Mucosa of stomach (tissue), 1 donor: ENCODE results near the gene SUCO.
"Not testable (repeated sequence)": the region's sequence is repeated elsewhere in the genome, so short reads cannot be mapped to it uniquely, and the experiment has no call there.

Source experiments
- H3K27me3 ChIP-seq: one replicate; pipeline ENCODE4 v1.7.0; 2013; ENCODE audit warnings: mild to moderate bottlenecking, low read length; ENCODE audit not compliant: control insufficient read depth, insufficient read depth
- H3K36me3 ChIP-seq: one replicate; pipeline ENCODE4 v1.7.0; 2013; ENCODE audit warnings: low read length; ENCODE audit not compliant: control insufficient read depth, insufficient read depth
- H3K4me1 ChIP-seq: one replicate; pipeline ENCODE4 v1.7.0; 2013; ENCODE audit warnings: mild to moderate bottlenecking, low read length; ENCODE audit not compliant: control insufficient read depth, insufficient read depth
- H3K4me3 ChIP-seq: one replicate; pipeline ENCODE4 v1.7.0; 2013; ENCODE audit warnings: low read length
- H3K9ac ChIP-seq: one replicate; pipeline ENCODE4 v1.7.0; 2013; ENCODE audit warnings: mild to moderate bottlenecking, low read length, moderate library complexity
- H3K9me3 ChIP-seq: one replicate; pipeline ENCODE4 v1.7.0; 2013; ENCODE audit warnings: mild to moderate bottlenecking, low read length, moderate library complexity; ENCODE audit not compliant: control insufficient read depth
- donor health status: Pancreatic carcinoma.

SUCO gene

DNA sequence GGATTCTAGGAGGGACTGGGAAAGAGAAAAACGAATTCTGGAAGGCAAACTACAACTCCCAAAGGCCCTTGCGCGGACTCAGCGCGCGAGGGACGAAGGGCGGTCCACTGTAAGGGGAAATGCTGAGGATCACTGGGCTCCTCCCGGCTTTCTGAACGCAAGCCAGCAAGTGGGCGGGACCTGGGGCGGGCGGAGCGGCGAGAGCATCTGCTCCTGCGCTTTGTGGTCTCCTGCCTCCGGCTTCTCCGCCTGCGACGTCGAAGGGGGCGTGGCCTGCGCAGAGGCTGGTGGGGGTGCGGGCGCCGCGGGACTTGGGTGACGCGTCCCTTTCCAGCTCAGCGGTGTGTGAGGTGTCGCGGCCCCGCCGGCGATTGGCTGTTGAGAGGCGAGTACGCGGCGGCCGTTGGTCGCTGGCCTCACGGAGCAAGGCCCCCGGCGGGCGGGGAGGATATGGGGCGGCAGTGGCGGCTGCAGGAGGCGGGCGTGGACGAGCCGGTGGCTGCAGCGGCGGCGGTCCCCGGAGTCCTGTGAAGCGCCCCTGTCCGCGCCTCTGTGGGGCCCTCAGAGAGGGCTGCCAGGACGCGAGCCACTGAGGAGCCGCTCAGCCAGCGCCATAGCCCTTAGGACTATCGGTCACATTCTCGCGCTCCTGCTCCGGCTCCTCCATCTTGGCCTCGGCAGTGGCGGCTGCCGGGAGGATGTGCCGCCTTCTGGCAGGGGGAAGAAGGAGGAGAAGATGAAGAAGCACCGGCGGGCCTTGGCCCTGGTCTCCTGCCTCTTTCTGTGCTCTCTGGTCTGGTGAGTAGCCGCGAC lies at the start of gene SUCO:
TSS of gene SUCO (plus strand) at position 451 of the 813 bp plus-strand sequence. CDS start at position 737, 286 bp downstream.
- H3K4me3 ChIP-seq = peak within 1 kb of the TSS; percentile 95
- H3K9me3 ChIP-seq = no peaks in the 10 kb centered on the region
- peaks cover 20% of the 10 kb centered on the region for H3K4me1 ChIP-seq
- no peaks in the 10 kb centered on the region for H3K36me3 ChIP-seq
- peak within 1 kb of the TSS; percentile 89 for H3K9ac ChIP-seq
- no peaks in the 10 kb centered on the region for H3K27me3 ChIP-seq

DNA sequence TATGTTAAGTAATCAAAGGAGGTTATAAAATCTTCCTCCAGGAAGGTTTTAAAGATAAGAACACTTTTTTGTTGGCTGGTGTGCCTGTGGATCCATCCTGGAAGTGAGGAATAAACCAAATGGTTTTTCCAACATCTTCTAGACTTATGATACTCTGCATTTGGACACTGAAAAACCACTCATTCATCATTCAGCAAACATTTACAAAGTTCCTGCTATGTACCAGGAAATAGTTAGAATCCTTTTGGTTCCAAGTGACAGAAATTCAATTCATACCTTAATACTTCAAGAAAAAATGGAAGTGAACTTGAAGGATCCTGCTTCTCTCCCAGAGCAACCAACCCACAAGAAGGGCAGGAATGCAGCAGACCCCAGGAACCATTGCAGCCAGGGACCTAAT lies 49.5 kb upstream of the SUCO start:
- Histone ChIP-seq H3K9me3 (no peaks in the 10 kb centered on the region), H3K27me3 (no peaks in the 10 kb centered on the region), H3K4me1 (no peaks in the 10 kb centered on the region), H3K36me3 (no peaks in the 10 kb centered on the region), H3K4me3 (no peak overlapping the region), H3K9ac (no peak overlapping the region)

- Histone ChIP-seq H3K36me3 (no peaks in the 10 kb centered on the region), H3K4me3 (no peak overlapping the region), H3K9ac (no peak overlapping the region), H3K9me3 (no peaks in the 10 kb centered on the region), H3K4me1 (no peaks in the 10 kb centered on the region), H3K27me3 (no peaks in the 10 kb centered on the region)
These were observed 48.7 kb upstream of the SUCO start for GRCh38 chr1:172484252-172484651.

DNA sequence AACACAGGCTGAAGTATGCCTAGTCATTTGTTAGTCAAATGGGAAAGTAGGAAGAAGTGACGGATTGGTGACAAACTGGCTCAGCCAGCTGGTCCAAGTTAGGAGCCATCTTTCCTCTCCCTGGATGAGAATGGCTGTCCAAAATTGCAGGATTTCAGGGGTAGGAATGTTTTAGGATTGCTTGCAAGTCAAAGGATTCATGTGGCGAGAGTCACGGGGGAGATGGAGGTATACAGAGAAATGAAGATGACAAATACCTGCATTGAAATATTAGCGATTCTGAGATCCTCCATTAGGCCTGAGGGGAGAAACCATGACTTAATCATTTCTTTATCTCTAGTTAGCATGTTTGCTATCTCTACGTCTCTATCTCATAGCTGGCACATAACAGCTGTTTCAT lies 47.3 kb upstream of the SUCO start:
- Histone ChIP-seq H3K27me3 (no peaks in the 10 kb centered on the region), H3K4me1 (no peaks in the 10 kb centered on the region), H3K4me3 (no peak overlapping the region), H3K9me3 (no peaks in the 10 kb centered on the region), H3K36me3 (no peaks in the 10 kb centered on the region), H3K9ac (no peak overlapping the region)

- Histone ChIP-seq H3K4me1 (no peaks in the 10 kb centered on the region), H3K9me3 (no peaks in the 10 kb centered on the region), H3K27me3 (no peaks in the 10 kb centered on the region), H3K36me3 (no peaks in the 10 kb centered on the region), H3K9ac (no peak overlapping the region), H3K4me3 (no peak overlapping the region)
These were observed 46.0 kb upstream of the SUCO start for GRCh38 chr1:172486805-172487454.

DNA sequence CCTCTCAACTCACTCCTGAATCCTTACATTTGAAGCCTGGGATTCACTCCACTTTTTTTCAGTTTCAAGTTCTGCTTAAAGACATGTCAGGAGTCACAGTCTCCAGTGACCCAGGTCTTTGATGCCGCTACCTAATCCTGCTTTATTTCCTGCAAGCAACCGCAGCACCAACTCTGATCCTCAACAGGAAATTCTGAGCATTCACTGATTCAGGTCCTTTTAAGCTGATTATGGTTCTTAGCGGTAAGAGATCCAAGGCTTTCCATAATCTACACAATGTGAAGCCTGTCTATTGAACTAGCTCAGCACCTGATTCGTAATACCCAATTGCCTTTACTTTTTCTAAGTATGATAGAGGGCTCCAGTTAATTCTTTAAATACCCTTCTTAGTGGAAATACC lies 45.4 kb upstream of the SUCO start:
- no peaks in the 10 kb centered on the region for H3K27me3 ChIP-seq

DNA sequence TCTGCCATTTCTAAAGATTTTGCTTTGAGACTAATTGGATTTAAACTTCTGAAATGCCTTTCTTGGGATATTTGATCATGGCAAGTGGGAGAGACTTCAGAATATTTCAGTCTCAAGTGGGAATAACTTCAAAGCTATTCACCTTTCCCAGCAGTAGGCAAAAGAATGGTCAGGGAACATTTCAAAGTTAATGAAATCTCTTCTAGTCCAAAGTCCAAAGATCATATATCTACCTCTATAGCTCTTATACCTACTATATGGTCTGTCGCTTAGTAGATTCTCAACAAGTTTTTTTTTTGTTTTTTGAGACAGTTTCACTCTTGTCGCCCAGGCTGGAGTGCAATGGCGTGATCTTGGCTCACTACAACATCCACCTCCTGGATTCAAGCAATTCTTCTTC lies 44.6 kb upstream of the SUCO start:
- no peak overlapping the region for H3K9ac ChIP-seq
- no peaks in the 10 kb centered on the region for H3K9me3 ChIP-seq
- no peaks in the 10 kb centered on the region for H3K36me3 ChIP-seq
- H3K27me3 ChIP-seq = no peaks in the 10 kb centered on the region
- no peak overlapping the region for H3K4me3 ChIP-seq
- H3K4me1 ChIP-seq = no peaks in the 10 kb centered on the region

More for the DNA sequence above, 45.4 kb upstream of the SUCO start:
- H3K4me1 ChIP-seq = no peaks in the 10 kb centered on the region
- H3K36me3 ChIP-seq = no peaks in the 10 kb centered on the region
- H3K4me3 ChIP-seq = no peak overlapping the region
- no peaks in the 10 kb centered on the region for H3K9me3 ChIP-seq
- H3K9ac ChIP-seq = no peak overlapping the region

DNA sequence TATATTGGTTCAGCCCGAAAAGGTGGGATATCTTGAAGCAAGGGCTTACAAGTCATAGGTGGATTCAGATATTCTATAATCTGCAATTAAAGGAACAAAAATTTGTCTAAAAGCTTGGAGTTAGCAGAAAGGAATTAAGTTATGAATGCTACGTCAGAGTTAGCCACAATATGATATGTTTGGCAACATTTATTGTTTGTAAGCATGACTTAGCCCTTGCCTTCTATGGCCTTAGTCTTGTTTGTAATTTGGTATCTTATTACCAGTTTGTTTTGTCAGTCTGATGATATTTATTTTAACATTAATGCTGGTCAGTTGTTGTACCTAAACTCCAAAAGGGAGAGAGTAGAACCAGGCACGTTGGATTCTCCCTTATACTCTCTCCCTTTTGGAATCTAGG lies 43.1 kb upstream of the SUCO start:
- no peaks in the 10 kb centered on the region for H3K27me3 ChIP-seq
- no peak overlapping the region for H3K4me3 ChIP-seq
- no peaks in the 10 kb centered on the region for H3K36me3 ChIP-seq
- no peaks in the 10 kb centered on the region for H3K9me3 ChIP-seq
- no peak overlapping the region for H3K9ac ChIP-seq
- no peaks in the 10 kb centered on the region for H3K4me1 ChIP-seq

DNA sequence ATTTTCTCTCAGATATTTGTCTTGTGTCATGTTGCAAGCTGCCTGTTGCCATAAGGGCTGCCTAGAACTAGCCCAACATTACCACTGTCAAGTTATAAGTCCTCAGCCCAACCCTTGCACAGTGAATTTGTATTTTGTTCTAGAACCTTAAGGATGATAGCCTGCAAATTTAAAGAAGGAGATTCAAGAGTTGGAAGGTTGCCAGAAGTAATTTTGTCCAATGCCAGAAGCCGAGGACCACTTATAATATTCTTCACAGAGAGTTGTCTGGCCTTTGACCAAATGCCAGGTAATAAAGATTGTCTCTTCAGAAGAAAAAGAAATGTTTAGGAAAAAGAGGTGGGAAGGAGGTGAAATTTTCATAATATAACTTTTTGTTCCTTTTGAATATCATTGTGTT lies 40.5 kb upstream of the SUCO start:
- Histone ChIP-seq H3K36me3 (no peaks in the 10 kb centered on the region), H3K9ac (no peak overlapping the region), H3K9me3 (no peaks in the 10 kb centered on the region), H3K4me1 (peaks cover 6% of the 10 kb centered on the region), H3K27me3 (no peaks in the 10 kb centered on the region), H3K4me3 (no peak overlapping the region)

- Histone ChIP-seq H3K4me3 (no peak overlapping the region), H3K27me3 (no peaks in the 10 kb centered on the region), H3K4me1 (peaks cover 8% of the 10 kb centered on the region), H3K36me3 (no peaks in the 10 kb centered on the region), H3K9me3 (no peaks in the 10 kb centered on the region), H3K9ac (no peak overlapping the region)
These were observed 38.8 kb upstream of the SUCO start for GRCh38 chr1:172494166-172494565.

- H3K9ac ChIP-seq, H3K9me3 ChIP-seq, H3K36me3 ChIP-seq, H3K27me3 ChIP-seq, H3K4me3 ChIP-seq, H3K4me1 ChIP-seq: not testable (repeated sequence)
These were observed 36.8 kb upstream of the SUCO start for GRCh38 chr1:172496127-172496526.

DNA sequence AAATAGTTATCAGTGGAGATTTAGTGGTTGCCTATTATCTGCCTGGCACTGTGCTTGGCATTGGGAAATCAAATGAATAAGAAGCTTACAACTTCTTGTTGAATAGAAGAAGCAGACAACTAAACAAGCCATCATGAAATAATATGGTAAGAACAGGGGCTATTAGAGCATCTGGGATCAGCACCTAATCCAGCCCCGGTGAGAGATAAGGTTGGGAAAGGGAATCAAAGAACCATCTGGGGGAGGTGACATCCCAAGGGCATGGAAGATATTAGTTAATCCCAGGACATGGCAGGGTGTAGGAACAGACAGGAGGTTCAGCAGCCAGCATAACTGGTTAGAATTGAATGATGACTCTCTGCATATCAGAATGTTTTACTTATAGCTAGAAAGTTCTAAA lies 36.3 kb upstream of the SUCO start:
- Histone ChIP-seq H3K9me3 (no peaks in the 10 kb centered on the region), H3K9ac (no peak overlapping the region), H3K4me3 (no peak overlapping the region), H3K27me3 (no peaks in the 10 kb centered on the region), H3K4me1 (peaks cover 8% of the 10 kb centered on the region), H3K36me3 (no peaks in the 10 kb centered on the region)
